HG03064 (cell line): Measurements from ENCODE around the gene ZNF423.
"Not testable (repeated sequence)": the region's sequence is repeated elsewhere in the genome, so short reads cannot be mapped to it uniquely, and the experiment has no call there.

Experiments used
- ATAC-seq: cut with Tn5 transposase; IDR thresholded peaks from one replicate; pipeline ENCODE4 v1.9.1; 2021; ENCODE audit warnings: low read depth; ENCODE audit not compliant: unreplicated experiment

ZNF423 gene

DNA sequence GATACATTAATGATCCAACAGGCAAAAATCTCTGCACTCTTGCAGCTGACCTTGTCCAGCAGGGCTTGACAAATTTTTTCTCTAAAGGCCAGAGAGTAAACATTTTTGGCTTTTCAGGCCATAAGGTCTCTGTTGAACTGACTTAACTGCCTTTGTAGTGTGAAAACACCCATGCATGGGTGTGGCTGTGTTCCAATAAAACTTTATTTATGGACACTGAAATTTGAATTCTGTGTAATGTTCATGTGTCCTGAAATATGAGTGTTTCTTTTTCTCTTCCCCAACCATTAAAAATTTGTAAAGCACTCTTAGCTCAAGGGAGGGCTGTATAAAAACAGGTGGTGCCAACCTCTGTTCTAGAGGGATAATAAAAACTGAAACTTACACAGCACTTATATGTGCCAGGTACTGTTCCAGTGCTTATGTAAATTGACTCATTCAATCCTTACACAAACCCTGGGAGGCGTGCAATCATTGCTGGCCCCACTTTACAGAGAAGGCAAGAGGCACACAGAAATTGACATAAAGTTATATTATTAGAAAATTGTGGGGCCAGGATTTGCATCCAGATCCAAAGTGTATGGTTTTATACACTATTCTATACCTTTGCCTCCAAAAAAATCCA is 18.8 kb upstream of the ZNF423 start:
- ATAC-seq, result no peak

DNA sequence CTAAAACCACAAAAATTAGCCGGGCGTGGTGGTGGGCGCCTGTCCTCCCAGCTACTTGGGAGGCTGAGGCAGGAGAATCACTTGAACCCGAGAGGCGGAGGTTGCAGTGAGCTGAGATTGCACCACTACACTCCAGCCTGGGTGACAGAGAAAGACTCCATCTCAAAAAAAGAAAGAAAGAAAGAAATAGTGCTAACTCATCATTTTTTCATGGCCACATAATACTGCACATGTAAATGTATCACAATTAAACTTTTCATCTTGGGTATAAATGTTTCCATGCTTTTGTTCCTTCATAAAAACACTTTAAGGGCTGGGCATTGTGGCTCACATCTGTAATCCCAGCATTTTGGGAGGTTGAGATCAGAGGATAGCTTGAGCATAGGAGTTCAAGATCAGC is 15.9 kb upstream of the ZNF423 start:
- not testable (repeated sequence) for ATAC-seq

DNA sequence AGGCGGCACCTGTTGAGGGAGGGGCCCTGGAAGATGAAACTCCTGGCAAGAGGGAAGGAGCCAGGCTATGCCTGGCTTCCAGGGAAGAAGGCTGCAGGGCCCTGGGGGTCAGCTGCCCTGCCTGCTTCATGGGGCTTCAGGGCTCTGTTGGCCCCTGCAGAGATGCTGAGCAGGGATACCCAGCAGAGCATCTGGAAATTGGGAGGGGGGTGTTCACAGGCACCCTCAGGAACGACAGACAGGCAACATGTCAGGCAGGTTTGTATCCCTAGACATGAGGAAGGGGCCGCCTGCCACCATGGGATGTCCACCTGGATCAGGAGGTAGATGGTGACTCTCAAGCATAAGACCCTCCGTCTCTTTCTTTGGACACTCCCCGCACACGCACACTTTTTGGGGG is 13.8 kb upstream of the ZNF423 start:
- no peak for ATAC-seq

DNA sequence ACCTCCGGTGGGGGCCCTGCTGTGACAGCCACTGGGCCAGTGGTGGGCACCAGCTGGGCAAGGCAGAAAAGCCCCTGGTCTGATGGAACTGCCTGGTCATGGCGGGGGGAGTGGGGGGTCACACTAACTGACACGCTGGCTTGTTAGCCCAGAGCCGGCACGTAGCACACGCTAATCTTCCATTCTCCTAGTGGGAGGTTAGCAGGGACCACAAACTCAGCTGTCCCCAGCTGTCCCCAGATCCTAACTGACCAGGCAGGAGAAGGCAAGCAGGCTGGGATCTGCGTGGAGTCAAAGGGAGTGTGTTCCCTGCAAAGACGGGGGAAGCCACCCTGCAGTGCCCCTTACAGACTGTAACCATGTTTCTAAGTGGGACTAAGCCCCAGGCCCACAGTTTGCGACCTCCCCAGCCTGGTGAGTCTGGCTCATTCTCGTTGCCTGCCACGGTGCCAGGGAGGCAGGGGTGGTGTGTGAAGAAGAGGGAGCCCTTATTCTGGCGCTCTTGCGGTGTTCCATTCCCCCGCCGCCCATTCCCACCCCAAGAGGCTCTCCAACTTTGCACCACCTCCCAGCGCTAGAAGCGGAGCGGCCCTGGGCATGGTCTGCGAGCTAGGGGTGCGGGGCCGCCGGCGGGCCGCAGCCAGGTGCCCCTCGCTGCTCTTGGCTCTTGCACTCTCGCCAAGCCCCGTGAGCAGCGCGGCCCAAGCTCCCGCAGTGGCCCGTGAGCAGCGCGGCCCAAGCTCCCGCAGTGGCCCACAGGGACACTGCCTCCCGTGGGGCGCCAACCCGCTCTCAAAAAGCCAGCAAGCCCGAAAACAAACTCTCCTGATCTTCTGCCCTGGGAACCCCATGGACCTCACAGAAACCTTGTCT is 12.1 kb upstream of the ZNF423 start:
- no peak for ATAC-seq

DNA sequence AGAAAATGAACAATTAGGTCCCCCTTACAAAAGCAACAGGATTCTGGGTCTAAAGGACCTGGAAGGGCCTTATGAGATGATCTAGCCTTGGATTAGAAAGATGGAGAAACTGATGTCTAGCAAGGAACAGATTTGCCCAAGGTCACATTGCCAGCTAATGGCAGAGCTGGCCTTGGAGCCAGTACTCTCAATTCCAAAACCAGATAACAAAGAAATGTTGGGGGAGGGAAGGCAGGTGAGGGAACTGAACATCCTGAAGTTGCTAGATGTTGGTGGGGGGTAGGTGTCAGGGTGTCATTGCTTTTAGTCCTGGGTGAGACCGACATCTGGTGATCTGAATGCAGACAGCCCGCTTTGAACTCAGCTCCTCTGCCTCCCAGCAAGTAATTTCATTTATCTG is 11.3 kb upstream of the ZNF423 start:
- ATAC-seq, result no peak

DNA sequence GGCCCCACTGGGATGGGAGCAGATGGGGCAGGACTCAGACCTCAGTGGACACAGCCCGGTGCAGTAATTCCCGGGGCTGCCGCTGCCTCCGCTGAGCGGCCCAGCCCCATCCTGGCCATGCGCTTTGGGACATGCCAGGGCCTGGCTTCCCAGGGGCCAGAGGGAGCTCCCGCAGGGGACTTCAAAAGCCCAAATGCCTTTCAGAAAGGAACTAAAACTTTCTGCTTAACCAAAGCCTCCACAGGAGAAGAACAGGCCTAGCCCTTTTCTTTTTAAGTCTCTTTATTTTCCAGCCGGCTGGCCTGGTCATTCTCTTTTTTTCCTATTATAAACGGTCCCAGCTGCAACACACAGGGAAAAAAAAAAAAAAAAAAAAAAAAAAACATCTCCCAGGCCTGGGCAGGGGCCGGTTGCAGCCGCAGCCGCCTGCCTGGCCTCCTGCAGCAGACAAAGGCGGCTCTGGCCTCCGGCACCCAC is 10.7 kb upstream of the ZNF423 start:
- no peak for ATAC-seq

DNA sequence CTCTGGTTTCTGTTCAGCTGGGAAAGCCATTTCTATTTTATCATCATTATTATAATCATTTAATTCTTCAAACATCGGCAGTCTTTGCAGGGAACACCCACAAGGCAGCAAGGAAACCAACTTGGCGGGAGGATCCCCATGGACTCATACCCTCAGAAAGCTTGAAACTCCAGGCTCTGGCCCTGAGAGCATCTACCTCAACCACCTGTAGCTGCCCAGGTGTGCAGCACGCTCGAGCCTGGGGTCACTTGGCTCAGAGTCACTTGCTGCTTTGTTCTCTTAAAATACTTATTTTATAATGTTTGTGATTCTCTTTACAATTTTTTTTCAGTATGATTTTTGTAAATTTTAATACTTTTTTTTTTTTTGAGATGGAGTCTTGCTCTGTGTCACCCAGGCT is 6.8 kb upstream of the ZNF423 start:
- no peak for ATAC-seq

DNA sequence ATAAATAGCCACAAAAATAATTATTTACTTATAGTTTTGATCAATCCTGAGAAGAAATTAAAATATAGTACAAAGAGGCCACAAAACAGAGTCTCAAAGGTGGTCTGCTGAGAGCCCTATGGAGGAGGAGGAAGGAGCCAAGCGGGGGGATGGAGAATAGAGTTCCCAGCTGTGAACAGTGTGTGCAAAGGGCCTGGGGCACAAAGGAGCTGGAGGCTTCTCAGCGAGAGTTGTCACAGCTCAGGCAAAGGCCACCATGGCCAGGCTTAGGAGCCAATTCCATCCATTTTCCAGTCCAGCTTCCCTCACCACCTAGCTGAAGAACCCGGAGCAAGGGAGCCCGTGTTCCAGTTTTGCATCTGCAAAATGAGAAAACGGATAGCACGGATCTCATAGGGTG is 5.4 kb upstream of the ZNF423 start:
- ATAC-seq, result no peak

DNA sequence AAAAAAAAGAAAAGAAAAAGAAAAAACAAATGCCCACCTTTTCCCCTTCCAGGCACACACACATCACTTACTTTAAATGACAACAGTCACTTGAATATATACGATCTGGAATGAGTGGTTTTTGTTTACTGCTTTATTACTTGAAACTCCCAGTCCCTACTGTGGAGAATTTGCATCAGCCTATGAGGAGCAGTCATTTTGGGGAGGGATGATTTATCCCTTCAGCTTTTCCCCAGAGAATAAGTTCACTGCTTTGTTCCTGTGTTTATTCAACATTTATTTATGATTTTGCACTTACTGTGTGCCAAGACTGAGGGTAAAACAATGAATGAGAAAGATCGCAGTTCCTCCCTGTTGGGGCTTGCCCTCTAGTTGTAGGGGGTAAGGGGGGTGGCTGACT is 4.7 kb upstream of the ZNF423 start:
- no peak for ATAC-seq

DNA sequence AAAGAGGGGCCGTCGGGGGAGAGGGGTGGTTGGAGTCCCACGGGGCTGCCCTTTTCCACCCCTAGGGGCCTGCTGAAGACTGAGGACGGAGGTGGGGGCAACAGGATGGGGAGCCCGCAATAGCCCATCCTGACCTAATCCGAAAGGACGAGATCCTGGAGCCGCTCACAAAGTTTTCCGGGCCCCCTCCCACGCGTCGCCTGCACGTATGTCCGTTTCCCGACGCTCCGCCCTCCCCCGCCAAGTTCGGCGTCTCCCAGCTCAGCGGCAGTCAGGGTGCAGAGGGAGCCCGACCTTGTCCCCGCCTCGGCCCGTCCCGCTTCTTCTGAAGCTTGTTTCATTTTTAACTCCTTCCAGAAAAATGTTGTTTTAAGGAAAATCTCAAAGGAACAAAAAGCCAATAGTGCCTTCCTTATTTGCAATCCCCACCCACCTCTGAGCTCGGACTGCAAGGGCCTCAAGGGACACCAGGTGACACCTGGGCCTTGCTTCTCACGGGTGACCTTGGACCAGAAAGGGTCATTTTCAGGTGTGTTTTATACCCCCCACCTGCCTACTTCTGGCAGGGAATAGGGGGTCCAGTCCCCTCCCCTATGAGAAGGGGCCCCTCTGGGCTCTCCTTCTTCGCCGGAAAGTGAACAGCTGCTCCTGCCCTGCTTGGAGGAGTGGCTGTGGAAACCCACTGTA is 3.4 kb upstream of the ZNF423 start:
- ATAC-seq, result no peak

DNA sequence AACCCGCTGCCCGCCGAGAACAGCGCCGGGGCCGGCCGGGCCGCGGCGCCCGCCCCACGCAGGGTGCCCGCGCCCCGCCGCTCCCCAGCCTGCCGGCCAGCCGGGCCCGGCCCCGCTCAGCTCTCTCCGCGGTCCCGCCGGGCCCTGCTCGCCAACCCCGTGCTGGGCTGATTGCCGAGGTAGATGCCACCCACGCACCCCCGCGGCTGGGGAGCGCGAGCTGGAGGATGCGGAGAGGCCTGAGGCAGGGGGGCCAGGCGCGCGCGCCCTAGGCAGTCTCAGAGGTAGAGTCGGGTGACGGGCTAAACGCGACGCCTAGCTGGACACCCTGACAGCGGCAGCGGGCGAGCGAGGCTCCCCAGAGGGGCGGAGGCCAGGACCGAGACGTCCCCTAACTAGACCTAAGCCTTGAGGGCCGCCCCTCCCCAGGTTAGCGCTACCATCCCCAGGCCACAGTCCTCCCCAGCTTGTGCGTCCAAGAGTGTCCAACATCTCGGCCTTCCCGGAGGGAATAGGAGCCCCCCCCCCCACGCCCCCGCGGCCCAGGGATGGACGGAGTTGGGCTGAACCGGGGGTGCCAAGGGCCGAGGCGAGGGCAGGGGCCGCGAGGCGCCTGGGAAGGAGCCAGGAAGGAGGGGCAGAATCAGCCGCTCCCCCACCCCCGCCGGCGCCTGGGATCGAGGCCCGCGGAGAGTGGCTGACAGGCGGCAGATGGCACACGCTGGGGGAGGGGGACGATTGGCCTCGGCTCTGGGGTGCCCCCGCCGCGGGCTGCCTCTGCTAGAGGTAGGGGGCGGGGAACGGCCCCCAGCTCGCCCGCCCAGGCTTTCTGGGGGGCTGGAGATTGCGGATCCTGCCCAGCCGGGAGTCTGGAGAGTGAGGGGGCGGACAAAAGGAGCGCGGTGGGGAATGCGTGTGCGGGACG is 2.5 kb upstream of the ZNF423 start:
- no peak for ATAC-seq

DNA sequence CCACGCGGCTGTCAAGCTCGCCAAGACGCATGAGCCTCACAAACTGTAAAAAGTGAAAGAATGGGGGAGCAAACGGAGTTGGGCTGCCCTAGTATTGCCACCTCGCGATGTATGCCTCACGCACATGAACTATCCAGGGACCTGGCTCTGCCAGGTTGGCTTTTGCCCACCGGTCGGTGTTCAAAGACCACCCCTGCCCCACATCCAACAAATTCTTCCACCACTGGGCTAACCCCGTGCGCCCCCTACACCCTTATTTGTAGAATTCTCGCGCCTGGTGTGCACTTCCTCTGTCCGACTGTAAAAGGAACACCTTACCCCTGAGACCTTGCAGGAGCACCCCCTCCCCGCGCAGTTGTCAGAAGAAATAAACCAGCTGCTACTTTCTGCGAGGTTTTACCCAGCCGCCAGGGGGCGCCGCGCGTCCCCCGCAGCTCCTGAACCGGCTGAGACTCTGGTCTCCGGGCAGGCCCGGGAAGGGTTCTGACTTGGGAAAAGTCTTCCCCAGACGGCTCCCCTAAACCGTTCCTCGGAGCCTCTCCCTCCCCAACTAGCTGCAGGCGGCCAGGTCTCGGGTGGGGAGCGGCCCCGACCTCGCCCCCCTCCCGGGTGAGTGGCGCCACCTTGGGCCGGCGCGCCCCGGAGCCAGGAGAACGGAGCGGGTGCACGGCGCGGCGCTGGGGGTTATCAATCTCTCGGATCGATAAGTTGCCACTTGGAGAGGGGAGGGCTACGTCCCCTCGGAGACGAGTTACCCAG is 1.7 kb upstream of the ZNF423 start:
- no peak for ATAC-seq

DNA sequence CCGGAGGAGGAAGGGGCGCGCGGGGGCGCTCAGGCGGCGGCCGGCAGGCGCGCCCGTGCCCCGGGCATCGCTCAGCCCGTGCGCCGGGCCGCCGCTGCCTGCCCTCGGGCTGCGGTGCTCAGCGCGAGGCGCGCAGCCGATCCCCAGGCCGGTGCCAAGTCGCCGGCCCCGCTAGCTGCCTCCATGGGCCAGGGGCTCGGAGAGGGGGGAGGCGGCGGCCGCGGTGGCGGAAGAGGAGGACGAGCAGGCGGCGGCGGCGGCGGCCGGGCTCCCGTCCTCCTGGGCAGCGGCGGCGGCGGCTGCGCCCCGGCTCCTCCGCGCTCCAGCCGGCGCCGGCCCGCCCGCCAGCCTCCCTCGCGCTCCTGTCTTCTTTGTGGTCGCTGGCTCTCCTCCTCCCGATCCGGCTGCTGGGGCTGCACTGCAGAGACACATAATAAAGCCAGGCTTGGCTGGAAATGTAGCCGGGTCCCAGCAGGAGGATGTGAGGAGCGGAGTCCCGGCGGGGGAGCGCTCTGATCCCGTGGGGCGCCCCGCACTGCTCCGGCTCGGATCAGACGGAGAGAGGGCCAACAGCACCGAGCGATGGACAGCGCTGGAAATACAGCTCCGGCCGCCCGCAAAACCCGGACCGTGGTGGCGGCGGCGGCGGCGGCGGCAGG is 889 bp upstream of the ZNF423 start:
- ATAC-seq, result no peak

DNA sequence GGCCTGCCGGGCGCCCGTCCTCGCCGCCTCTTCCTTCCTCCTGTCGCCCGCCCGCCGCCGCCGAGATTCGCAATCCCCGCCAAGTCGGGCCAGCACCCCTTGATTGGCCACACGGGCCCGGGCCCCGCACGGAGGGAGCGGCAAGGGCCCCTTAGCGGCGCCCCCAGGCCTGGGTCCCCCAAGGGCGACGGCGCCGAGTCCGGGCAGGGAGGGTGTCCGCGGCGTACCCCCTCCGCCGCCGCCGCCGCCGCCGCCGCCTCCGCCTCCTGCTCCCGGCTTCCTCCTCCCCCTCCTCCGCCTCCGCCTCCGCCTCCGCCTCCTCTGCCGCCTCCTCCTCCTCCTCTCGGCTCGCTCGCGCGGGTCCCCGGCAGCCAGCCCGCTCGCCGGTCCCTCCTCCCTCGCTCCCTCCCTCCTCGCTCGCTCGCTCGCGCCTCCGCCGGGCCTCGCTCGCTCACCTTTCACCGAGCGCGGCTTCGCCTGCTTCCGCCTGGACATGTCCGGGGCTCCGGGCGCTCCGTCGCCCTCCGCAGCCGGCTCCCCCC is 561 bp downstream of the ZNF423 start:
- peak; percentile 67 for ATAC-seq

DNA sequence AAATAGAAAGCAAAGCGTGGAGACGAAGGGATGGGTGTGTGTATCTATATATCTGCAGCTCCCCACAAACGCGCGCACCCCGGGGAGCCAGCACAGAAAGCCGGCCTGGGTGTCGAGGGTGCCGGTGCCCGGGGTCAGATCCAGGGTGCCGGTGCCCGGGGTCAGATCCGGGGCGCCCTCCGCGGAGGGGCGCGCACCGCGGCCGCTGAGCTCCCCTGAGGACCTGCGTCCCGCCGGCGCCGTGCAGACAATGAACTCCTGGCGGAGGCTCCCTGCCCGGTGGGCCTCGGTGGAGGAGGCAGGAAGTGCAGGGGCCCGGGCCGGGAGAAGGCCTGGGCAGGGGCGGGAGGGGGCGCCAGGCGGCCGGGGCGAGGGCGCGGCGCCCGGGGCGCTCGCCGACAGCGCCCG is 1.1 kb downstream of the ZNF423 start:
- ATAC-seq, result peak; percentile 15

DNA sequence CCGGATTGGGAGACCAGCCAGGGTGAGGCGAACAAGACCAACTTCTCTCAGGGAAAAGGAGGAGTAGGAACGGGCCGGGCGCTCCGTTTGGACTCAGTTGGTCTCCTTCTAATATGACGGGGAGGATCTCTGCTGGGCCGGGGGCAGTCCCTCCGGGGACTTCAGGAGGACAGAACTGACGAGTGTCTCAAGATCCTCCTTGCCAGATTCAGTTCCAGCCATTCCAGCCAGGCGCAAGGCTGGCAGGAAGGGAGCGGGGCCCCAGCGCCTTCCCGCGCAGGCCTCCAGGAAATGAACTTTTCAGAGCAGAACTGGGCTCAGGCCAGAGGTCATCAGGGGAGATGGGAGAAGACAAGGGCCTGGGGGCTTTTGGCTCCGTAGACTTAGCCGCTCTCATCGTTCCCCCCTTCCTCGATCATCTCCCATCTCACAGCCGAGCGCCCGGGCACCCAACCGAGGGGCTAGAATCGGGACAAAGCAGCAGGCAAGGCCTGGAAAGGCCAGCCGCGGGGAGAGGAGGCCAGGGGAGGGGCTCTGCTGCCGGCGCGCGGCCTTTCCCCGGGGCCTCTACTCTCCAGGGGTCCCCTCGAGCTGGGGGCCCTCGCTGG is 1.6 kb downstream of the ZNF423 start:
- no peak for ATAC-seq

DNA sequence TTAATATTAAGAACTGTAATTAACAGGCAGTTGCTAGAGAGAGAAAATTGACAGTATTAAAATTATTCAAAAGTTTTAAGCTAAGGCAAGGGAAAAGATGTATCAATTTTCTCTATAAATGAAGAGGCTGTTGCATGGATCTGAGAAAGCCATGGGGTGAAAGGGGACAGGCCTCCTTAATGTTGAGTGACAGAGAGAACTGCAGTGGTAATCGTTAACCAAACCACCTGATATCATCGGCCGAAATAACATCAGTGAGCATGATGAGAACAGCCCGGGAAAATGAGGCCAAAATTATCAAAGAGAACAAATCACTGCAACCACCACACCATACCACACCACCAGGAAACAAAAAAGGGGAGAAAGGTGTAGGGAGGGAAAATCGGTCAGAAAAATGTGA is 3.6 kb downstream of the ZNF423 start:
- no peak for ATAC-seq

DNA sequence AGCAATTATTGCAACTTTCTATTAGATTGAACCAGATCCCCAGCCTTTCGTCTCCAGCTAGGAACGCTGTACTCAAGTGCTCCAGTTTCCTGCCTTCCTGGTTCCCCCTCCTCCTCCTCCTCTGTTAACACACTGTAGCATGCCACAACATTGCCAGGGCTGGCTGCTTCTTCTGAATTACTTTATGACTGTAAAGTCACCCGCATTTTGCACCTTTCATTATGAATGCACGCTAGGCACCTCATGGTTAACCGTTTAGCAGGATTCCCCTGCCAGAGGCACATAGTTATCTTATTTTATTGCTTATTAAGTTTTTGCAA is 4.5 kb downstream of the ZNF423 start:
- no peak for ATAC-seq
